ENCODE results near the gene PSTK. TPM values are rescaled to one million over a fixed set of nuclear protein-coding genes. Genes with fewer than 3 reads are reported as not detected.

The PSTK gene
- polyA plus RNA-seq, 1 donor (not counting 4 experiments of a cell fraction or from before 2014, with no cell fraction given), result 5.6 TPM

DNA sequence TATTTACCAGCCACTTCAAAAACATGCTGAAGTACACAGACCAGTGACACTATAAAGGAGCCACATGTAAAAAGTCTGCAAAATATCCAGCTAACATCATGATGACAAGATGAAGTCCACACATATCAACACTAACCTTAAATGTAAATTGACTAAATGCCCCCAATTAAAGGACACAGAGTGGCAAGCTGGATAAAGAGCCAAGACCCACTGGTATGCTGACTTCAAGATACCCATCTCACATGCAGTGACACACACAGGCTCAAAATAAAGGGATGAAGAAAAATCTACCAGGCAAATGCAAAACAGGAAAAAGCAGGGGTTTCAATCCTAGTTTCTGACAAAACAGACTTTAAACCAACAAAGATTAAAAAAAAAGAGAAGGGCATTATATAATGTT is 13.3 kb upstream of the PSTK start:
- H3K4me1 ChIP-seq (ENCODE audit: control insufficient read depth, extremely low read depth, insufficient read depth, low read length), result no peaks in the 10 kb centered on the region
- H2AFZ ChIP-seq (ENCODE audit: control insufficient read depth, low read length), result no peak overlapping the region
- no peaks in the 10 kb centered on the region for H3K36me3 ChIP-seq (ENCODE audit: control insufficient read depth in 2 of 2, extremely low read depth in 1 of 2, insufficient read depth in 2 of 2, low read length in 2 of 2)
- H3K79me2 ChIP-seq (ENCODE audit: control insufficient read depth, insufficient read depth, low read length), result no peaks in the 10 kb centered on the region
- no peaks in the 10 kb centered on the region for H3K9me1 ChIP-seq (ENCODE audit: control insufficient read depth, extremely low read depth, insufficient read depth, low read length)
- no peaks in the 10 kb centered on the region for H3K9me3 ChIP-seq (ENCODE audit: control insufficient read depth, low read depth, low read length)
- no peaks in the 10 kb centered on the region for H4K20me1 ChIP-seq (ENCODE audit: control insufficient read depth, extremely low read depth, insufficient read depth, low read length)
- no peak overlapping the region for H3K27ac ChIP-seq (ENCODE audit: control insufficient read depth, insufficient read depth, low read length)
- DNase-seq (ENCODE audit: low read depth, low spot score) (no peak), FAIRE-seq (no peak)
- dilution Hi-C loops (cut with MboI; ENCODE audit: extremely low pct_ligation_motif_present, low sequenced_read_pairs), result no loop called here
- TF ChIP-seq CTCF (optimal IDR thresholded peaks at IDR 0.05 in 1 of 3, IDR thresholded peaks at IDR 0.05 in 1 of 3, conservative IDR thresholded peaks at IDR 0.05 in 1 of 3; ENCODE audit: extremely low read depth in 1 of 3, insufficient read depth in 2 of 3, low read length in 3 of 3) (no peak), EZH2 (IDR thresholded peaks at IDR 0.05; ENCODE audit: low read length) (no peak)
- H3K4me3 ChIP-seq (ENCODE audit: control insufficient read depth in 2 of 3, extremely low read depth in 1 of 3, insufficient read depth in 2 of 3, low read depth in 1 of 3, low read length in 3 of 3), result no peak overlapping the region
- no peak overlapping the region for H3K4me2 ChIP-seq (ENCODE audit: control insufficient read depth, extremely low read depth, insufficient read depth, low read depth, low read length)
- H3K9ac ChIP-seq (ENCODE audit: control insufficient read depth, extremely low read depth, insufficient read depth, low read length), result no peak overlapping the region
- H3K27me3 ChIP-seq (ENCODE audit: control insufficient read depth, extremely low read depth, insufficient read depth, low read length), result peaks cover 4% of the 10 kb centered on the region

GRCh38 chr10:122968698-122969097 is 11.5 kb upstream of the PSTK start:
- dilution Hi-C loops (cut with MboI; ENCODE audit: extremely low pct_ligation_motif_present, low sequenced_read_pairs), result no loop called here
- Histone ChIP-seq H3K36me3 (ENCODE audit: control insufficient read depth in 2 of 2, extremely low read depth in 1 of 2, insufficient read depth in 2 of 2, low read length in 2 of 2) (no peaks in the 10 kb centered on the region), H3K79me2 (ENCODE audit: control insufficient read depth, insufficient read depth, low read length) (no peaks in the 10 kb centered on the region), H3K27ac (ENCODE audit: control insufficient read depth, insufficient read depth, low read length) (no peak overlapping the region), H2AFZ (ENCODE audit: control insufficient read depth, low read length) (no peak overlapping the region), H3K4me2 (ENCODE audit: control insufficient read depth, extremely low read depth, insufficient read depth, low read depth, low read length) (no peak overlapping the region), H3K9ac (ENCODE audit: control insufficient read depth, extremely low read depth, insufficient read depth, low read length) (no peak overlapping the region), H3K9me3 (ENCODE audit: control insufficient read depth, low read depth, low read length) (no peaks in the 10 kb centered on the region), H3K27me3 (ENCODE audit: control insufficient read depth, extremely low read depth, insufficient read depth, low read length) (peaks cover 4% of the 10 kb centered on the region), H3K4me1 (ENCODE audit: control insufficient read depth, extremely low read depth, insufficient read depth, low read length) (no peaks in the 10 kb centered on the region), H3K4me3 (ENCODE audit: control insufficient read depth in 2 of 3, extremely low read depth in 1 of 3, insufficient read depth in 2 of 3, low read depth in 1 of 3, low read length in 3 of 3) (no peak overlapping the region), H3K9me1 (ENCODE audit: control insufficient read depth, extremely low read depth, insufficient read depth, low read length) (no peaks in the 10 kb centered on the region), H4K20me1 (ENCODE audit: control insufficient read depth, extremely low read depth, insufficient read depth, low read length) (no peaks in the 10 kb centered on the region)
- TF ChIP-seq EZH2 (IDR thresholded peaks at IDR 0.05; ENCODE audit: low read length) (no peak), CTCF (optimal IDR thresholded peaks at IDR 0.05 in 1 of 3, IDR thresholded peaks at IDR 0.05 in 1 of 3, conservative IDR thresholded peaks at IDR 0.05 in 1 of 3; ENCODE audit: extremely low read depth in 1 of 3, insufficient read depth in 2 of 3, low read length in 3 of 3) (no peak)
- FAIRE-seq, result no peak
- no peak for DNase-seq (ENCODE audit: low read depth, low spot score)

Measured in keratinocyte (primary cell).